ENCODE data around the gene DCP1A. TPM values are rescaled to one million over a fixed set of nuclear protein-coding genes. Genes with fewer than 3 reads are reported as not detected.
"Not testable (repeated sequence)": the region's sequence is repeated elsewhere in the genome, so short reads cannot be mapped to it uniquely, and the experiment has no call there.

DCP1A gene
- total RNA-seq, 1 experiment from 2014 or later, result 21.2 TPM

DNA sequence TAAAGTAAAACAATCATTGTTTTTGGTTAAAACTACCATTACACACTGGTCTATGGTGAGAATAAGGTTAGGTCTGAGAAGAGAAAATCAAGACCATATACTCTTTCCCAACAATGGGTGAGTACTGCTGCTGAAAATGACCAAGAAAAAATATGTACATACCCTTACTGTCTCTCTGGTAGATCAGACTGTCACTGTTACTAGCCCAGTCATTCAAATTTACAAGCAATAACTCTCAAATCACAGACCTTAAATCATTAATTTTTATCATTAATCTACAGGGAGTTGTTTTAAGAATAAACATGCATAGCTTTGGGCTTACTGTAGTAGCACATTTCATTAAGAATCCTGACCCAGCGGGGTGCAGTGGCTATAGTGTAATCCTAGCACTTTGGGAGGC, 17.4 kb downstream of the DCP1A start:
- DNase-seq (ENCODE audit: extremely low read depth, low read depth), result no peak

DNA sequence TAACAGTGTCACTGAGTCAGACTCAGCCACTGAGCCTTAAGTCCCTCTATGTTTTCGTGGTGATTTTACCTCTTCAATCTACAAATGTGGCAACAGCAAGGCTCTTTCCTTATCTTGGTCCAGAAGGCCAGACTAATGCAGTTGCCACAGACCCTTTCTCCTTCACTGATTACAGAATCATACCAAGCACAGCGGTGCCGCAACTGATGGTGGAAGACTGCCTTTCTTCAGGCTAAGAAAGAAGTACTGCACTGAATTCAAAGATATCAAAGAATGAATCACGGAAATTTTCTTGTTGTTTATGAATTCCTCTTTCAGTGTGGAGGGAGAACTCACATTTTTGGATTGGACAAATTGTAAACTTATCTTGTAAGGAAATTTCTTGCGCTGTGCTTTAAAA, 18.6 kb downstream of the DCP1A start:
- no peak for DNase-seq (ENCODE audit: extremely low read depth, low read depth)

DNA sequence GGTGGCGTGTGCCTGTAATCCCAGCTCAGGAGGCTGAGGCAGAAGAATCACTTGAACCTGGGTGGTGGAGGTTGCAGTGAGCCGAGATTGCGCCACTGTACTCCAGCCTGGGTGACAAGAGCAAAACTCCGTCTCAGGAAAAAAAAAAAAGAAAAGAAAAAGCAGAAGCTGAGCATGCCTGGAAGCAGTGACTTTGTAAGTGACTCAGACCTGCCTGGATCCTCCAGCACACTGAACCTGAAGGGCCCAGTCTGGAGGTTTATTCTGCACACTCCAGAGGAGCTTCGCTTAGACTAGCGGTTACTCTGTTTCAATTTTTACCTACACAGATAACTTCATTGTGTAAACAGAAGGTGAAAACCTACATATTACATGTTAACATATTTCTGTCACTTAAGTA, 19.4 kb downstream of the DCP1A start:
- DNase-seq (ENCODE audit: extremely low read depth, low read depth), result not testable (repeated sequence)

DNA sequence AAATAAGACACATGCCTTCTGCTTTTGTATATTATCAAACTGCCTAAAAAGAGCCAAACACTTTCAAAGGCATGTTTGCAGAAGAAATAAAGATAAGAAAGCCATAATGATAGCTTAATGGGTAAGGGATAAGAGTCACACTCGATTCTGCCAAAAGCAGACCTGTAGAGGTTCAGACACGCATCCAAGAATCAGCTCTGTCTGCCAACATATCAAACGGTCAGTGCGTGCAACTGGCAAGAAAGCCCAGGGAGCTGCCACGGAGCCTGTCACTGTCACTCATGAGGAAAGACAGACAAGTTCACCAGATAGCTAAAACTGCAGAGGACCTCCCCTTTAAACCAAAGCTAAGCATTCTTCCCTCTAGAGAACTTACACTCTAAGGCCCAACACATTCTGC, 23.2 kb downstream of the DCP1A start:
- DNase-seq (ENCODE audit: extremely low read depth, low read depth), result no peak

DNA sequence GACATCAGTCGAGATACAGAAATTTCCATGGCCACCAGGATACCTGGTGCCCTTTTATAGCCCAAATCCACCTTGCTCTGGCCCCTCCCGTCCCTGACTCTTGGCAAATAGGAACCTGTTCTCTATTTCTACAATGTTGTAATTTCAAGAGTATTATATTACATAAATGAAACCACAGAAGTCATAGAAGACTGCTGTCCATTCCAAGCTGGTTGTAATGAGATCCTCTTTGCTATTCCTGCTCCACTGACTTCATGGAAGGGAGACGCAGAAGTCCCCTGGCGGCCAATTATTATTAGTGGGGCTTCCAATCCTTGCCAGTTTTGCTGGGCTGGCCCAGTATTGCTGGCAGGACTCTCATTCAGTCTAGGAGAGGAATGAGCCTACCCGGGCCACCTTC, 26.6 kb downstream of the DCP1A start:
- DNase-seq (ENCODE audit: extremely low read depth, low read depth), result no peak

DNA sequence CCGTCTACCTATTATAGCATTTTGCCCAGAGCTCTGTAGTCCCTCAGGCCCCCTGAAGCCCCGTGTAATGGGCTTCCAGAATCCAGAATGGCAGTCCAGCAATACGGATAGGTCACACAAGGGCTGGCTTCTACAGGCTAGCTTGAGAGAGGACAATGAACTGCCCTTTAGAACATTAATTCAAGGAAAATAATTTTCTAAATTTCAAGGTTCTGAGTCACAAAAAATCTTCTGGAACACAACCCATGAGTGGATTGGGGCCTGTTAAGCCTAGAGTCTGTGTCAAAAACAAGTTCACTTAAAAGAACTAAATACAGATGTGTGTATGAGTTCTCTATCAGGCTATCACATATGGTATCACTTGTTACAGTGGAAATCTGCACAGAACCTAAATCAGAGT, 28.8 kb downstream of the DCP1A start:
- DNase-seq (ENCODE audit: extremely low read depth, low read depth), result no peak

DNA sequence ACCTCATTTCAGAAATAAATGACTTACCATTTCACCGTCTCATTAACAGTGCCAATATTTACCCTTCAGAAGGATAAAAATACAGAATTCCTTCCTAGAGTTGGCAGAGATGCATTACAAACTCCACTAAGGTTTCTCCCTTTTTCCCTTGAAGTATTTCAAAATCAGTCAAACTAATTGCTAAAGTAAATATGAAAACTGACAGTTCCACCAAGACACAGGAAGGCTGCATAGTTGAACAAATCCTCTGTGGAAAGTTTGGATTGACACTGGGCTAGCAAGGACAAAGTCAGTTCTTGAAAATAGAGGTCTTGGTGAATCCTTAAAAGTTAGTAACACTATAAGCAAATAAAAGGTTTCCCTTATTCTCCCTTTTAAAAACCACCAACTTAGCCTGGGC, 34.5 kb downstream of the DCP1A start:
- DNase-seq (ENCODE audit: extremely low read depth, low read depth), result no peak

DNA sequence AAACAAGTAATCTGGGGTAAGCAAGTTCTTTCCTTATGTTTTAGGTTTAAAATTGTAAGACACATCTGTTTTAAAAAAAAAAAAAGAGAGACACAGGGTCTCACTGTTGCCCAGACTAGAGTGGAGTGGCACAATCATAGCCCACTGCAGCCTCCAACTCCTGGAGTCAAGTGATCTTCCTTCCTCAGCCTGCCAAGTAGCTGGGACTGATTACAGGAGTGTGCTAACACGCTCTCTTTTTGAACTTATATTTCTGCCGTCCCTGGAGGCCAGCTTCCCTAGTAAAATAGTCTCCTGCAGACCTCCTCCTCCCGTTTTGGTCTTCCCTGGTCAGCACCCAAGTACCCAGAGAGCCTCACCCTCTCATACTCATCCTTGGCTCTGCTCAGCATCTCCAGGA, 35.5 kb downstream of the DCP1A start:
- no peak for DNase-seq (ENCODE audit: extremely low read depth, low read depth)

DNA sequence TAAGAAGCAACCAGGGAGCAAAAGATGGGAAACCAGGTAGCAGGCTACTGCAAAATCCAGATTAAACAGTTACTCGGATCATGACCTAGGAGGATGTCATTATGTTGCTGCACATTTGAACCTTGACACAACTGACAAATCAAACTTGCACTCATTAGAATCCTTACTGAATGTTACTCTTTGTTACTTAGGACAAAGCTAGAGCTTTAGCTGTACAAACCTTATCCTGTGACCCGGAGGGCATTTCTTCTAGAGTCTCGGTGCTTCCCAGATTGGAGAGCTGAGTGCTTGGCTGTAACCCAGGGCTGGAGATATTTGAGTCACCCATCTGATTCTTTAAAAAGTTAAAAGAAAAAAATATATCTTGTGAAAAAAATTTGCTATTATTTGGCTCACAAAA, 43.4 kb downstream of the DCP1A start:
- no peak for DNase-seq (ENCODE audit: extremely low read depth, low read depth)

DNA sequence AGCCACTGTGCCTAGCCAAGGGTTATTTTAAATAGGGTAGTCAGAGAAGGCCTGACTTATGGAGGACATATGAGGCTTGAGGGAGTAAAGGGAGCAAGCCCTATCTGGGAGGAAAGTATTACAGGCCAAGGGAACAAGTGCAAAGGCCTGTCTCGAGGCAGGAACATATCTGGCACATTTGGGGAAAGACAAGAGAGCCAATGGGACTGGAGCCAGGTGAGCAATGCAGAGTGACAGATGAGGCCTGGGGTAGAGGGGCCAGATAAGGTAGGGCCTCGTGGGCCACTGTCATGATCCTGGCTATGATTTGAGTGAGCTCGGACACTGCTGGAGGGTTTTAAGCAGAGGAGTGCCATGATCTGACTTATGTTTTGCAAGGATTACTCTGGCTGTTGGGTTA, 43.8 kb downstream of the DCP1A start:
- no peak for DNase-seq (ENCODE audit: extremely low read depth, low read depth)

DNA sequence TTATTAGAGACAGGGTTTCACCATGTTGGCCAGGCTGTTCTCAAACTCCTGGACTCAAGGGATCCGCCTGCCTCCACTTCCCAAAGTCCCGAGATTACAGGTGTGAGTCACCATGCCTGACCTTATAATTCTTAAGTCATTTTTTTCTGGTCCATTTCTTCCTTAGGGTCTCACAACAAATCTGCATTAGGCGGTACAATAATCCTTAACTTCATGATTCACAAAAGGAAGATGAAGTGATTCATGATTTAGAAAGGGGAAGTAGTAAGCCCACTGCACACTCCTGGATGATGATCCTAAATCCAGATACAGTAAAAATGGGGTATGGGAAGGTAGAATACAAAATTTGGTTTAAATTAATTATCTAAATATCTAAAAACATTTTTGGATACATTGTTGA, 46.5 kb downstream of the DCP1A start:
- DNase-seq (ENCODE audit: extremely low read depth, low read depth), result no peak

DNA sequence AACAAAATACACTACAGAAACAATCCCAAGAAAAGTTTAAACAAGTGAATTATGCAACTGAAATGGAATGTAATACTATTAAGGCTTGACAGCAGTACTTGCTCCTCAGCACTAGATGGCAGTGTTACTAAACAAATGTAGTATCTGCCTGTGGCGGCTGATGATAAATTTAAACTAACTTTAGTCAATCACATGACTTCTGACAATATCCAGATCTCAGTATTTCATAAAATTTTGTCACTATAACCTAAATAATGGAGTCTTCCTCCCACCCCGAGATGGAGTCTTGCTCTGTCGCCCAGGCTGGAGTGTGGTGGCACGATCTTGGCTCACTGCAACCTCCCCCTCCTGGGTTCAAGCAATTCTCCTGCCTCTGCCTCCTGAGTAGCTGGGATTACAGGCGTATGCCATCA, 47.7 kb downstream of the DCP1A start:
- DNase-seq (ENCODE audit: extremely low read depth, low read depth), result peak; percentile 37

DNA sequence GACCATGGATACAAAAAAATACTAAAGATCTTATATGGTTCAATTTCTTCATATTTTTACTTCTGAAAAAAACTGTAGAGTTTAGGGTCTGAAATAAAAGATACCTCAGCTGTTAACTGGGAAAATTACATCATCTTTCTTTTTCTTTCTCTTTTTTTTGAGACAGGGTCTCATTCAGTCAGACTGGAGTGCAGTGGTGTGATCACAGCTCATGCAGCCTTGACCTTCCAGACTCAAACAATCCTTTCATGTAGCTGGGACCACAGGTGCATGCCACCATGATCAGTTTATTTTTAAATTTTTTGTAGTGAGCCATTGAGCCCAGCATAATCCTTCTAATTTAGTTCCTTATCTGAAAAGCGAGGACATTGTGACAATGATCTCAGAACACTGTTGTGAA, 51.9 kb downstream of the DCP1A start:
- no peak for DNase-seq (ENCODE audit: extremely low read depth, low read depth)

DNA sequence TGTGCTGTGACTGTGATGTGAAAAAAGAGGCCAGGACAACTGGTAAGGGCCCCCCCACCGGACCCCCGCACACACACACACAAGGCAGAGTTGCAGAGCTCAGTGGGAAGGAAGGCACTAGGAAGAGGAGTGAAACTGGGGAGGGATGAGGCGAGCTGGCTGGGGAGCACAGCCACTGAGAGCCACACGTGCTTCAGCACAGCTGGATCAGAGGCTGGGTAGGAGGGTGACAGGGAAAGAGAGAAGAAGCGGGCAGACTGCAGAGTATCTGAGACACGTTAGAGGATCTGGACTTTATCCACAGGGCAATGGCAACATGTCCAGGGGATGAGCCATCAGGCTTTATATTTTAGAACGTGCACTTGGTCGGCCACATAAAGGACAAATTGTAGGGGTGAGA, 53.5 kb downstream of the DCP1A start:
- no peak for DNase-seq (ENCODE audit: extremely low read depth, low read depth)

DNA sequence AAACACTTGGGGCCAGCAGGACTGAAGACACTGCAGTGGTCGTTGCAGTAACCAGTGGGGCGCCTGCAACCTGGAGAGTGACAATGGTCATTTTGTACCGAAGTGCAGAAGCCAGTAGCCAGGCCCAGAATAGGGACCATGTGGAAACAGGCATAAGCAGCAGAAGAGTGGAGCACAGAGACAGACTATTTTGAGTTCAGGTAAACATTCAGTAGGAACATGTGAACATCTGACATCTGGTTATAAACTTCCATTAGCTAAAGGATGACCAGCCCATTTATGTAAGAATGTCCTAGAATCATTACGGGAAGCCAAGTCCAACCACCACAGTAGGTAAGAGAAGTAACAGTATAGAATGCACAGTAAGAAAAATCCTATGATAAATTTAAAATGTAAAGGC, 59.1 kb downstream of the DCP1A start:
- DNase-seq (ENCODE audit: extremely low read depth, low read depth), result no peak

DNA sequence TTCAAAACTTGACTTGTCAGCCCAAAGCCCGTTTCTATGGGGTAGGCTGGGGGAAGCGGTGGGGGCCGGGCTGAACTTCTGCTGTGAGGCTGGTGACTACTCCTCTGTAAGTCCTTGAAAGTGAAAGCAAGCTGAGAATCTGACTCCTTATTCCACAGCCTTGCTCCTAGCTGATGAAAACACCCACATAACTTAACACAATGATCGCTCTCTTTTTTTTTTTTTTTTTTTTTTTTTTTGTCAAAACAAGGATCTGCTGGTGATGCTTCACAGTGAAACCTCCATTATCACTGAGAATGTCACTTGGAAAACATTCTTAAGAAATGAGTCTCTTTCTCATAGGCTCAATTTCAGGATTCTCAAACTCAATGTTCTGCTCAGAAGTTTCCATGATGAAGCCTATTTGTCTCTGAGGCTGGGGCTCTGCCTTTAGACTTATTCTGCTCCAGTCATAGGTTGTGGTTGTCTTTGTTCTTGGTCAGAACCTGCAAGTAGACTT, 60.2 kb downstream of the DCP1A start:
- no peak for DNase-seq (ENCODE audit: extremely low read depth, low read depth)

DNA sequence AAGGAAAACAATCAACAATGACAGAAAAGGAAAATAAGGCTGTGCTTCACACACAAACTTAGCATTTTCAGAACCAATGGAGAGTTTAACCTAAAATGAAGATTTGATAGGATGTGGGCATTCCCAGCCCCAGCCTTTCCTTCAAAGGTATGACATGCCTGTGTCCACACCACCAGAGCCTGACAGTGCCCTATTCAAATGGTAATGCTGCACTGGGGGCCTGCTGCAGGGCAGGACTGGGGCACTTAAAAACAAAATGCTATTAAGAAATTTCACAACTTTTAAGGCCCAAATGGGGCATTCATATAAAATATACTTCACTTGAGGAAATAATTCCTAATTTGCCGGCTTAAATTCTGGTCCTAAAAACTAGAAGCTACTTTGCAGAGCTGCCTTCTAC, 60.6 kb downstream of the DCP1A start:
- DNase-seq (ENCODE audit: extremely low read depth, low read depth), result no peak

DNA sequence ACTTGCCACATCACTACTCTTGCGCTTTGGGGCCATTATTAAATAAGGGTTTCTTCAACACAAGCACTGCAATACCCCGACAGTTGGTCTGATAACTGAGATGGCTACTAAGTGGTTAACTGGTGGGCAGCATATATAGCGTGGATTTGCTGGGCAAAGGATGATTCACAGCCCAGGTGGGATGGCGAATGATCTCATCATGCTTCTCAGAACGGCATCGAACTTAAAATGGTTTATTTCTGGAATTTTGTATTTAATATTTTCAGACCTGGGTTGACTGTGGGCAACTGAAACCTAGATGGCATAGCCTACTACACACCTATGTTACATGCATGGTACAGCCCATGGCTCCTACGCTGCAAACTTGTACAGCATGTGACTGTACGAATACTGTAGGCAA, 64.8 kb downstream of the DCP1A start:
- no peak for DNase-seq (ENCODE audit: extremely low read depth, low read depth)

DNA sequence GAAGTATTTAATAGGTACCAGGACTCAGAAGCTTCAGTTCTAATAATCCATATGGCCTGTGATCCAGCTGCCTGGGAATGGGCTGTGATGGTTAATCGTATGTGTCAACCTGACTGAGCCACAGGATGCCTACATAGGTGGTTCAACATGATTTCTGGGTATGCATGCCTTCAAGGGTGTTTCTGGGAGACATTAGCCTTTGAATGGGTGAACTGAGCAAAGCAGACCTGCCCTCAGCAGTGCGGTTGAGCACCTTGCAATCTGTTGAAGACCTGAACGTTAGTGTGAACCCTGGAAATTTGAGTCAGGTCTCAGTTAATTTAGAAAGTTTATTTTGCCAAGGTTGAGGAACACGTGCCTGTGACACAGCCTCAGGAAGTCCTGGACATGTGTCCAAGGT, 68.7 kb downstream of the DCP1A start:
- DNase-seq (ENCODE audit: extremely low read depth, low read depth), result no peak

DNA sequence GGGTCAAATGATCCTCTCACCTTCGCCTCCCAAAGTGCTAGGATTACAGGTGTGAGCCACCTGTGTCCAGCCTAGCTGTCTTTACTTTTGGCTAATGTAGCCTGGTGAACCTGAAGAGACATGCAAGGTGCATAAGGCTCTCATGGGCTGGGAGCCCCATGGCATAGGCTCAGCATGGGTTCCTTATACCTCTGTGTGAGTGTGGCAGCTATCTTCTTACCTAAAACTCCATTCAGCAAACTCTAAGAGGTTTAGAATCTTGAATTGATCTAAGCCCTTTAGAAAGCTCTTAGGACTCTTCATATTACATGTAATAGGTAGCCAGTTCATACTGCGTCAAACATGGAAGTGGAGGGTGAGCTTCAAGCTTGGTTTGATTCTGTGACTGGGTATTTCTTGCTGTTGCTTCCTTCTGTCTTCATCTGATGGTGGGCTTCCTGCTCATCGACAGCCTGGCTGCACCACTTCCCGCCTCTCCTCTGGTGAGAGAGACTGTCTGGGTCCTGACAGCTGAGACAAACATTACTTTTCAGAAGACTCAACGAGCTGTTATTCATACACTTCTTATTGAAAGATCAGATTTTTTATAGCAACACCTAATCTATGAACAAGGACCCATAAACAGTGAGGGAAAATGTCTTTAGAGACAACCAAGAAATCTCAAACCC, 72.3 kb downstream of the DCP1A start:
- DNase-seq (ENCODE audit: extremely low read depth, low read depth), result no peak

DNA sequence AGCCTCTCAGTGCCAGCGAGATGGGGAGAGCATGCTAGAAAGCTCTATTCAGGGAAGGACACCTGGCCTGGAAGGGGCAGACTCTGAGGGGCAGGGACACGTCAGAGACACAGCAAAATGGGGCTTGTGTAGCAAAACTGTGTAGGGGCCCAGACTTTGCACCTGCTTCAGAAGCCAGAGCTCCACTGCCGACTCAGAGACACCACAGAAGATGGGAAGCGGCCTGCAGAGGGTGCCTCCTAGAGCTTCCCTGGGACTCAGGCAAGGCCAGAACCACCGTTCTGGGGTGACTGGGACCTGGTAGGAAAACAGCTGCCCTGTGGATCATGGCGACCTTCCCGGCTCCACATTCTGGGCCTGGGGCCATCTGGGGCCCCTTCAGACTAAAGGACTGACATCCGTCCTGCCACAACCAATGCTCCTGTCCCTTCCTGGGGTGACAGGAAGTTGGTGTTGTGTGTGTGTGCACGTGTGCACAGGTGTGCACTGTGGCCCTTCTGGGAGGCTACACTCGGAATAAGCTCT, 74.1 kb downstream of the DCP1A start:
- DNase-seq (ENCODE audit: extremely low read depth, low read depth), result no peak

DNA sequence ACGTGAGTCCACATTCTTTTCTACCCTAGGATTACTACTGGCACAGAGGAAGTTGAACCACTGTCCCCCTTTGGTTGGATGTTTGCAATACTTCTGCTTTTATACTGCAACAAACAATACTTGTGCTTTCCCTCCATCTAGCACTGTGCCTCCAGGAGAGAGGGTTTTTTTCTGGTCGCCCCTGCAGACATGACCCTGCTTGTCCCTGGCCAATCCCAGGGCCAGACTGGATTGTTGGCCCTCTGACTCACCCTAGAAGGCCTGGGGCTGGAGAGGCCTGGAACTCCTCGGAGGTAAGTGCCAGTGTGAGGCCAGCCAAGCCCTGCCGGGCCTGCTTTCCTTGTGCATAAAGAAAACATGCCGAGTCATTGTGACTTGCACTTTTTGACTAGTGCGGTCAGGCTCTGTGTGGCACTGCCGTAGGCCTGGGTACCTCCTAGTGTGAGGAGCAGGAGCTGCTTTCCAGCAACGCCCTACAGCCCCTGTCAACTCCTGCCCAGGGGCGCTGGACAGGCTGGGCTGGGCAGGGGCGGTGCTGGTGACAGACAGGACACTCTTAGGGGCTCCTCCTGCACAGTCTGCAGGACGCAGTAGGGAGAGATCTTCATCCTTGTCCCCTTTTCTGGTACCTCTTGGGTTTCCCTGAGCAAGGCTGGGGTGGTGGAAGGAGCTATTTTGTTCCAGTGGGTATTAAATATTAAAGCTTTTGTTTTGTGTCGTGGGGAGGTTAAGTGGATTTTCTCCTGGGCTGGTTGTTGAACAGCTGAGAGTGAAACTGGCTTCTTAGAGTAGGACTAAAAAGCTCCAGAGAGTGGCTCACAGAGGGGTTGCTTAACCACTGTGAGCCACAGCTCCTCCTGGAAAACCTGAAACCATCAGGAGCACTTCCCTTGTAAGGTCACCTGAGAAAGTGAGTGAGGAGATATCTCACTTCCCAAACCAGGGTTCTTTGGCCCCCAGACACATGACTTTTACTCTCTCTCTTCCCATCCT, 77.2 kb downstream of the DCP1A start:
- DNase-seq (ENCODE audit: extremely low read depth, low read depth), result peak; percentile 99

Data from NCI-H460 (cell line).